ENCODE measurements around the gene PTK7.
"Not testable (repeated sequence)": the region's sequence is repeated elsewhere in the genome, so short reads cannot be mapped to it uniquely, and the experiment has no call there.

PTK7 gene

DNA sequence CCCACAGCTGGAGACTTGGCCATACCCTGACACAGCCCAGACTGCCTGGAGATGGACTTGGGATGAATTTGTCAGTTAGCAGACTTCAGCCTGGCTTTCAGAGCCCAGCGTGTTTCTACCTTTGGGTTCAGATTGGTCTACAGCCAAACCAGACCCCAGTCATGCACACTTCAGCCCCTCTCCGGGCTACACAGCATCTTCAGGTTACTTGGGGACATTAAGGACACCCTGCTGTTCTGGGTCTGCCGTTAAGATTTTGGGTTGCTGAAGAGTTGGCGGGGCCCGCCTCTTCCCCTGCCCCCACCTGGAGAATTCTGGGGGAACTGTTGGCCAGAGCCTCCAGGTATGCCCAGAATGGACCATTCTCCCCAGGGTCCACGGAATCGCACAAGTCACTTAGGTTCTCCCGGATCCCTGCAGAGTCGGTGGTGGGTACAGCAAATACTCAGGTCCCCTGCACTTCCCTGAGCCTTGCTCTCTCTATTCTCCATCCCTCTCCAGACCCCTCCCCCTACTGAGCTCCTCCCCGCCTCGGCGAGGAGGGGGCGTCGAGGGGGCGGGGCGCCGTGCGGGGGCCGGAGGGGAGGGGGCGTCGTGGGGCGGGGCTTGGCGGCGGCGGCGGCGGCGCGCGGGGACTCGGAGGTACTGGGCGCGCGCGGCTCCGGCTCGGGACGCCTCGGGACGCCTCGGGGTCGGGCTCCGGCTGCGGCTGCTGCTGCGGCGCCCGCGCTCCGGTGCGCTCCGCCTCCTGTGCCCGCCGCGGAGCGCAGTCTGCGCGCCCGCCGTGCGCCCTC, at the start of gene PTK7:
PTK7 (plus strand) TSS at position 645 of the 794 bp plus-strand sequence. CDS start 175 bp downstream, outside the sequence.
- no peak for DNase-seq (ENCODE audit: low read depth)

DNA sequence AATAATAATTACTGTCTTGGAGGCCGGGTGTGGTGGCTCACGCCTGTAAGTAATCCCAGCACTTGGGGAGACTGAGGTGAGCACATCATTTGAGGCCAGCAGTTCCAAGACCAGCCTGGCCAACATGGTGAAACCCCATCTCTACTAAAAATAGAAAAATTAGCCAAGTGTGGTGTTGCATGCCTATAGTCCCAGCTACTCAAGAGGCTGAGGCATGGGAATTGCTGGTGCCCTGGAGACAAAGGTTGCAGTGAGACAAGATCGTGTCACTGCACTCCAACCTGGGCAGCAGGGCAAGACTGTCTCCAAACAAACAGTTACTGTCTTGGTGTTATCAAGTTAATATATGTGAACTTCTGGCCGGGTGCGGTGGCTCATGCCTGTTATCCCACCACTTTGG, 49.7 kb upstream of the PTK7 start:
- DNase-seq (ENCODE audit: low read depth): no peak

- DNase-seq (ENCODE audit: low read depth): no peak
These were observed 47.0 kb upstream of the PTK7 start for GRCh38 chr6:43029120-43029519.

DNA sequence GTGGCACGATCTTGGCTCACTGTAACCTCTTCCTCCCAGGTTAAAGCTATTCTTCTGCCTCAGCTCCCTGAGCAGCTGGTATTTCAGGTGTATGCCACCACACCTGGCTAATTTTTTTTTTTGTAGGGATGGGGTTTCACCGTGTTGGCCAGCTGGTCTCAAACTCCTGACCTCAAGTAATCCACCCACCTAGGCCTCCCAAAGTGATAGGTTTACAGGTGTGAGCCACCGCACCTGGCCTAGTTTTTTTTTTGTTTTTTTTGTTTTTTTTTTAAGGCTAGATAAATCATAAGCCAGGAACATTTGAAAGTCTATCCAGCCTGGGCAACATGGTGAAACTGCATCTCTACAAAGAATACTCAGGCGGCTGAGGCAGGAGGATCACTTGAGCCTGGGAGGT, 43.8 kb upstream of the PTK7 start:
- no peak for DNase-seq (ENCODE audit: low read depth)

GRCh38 chr6:43033496-43034189, 42.5 kb upstream of the PTK7 start:
- no peak for DNase-seq (ENCODE audit: low read depth)

DNA sequence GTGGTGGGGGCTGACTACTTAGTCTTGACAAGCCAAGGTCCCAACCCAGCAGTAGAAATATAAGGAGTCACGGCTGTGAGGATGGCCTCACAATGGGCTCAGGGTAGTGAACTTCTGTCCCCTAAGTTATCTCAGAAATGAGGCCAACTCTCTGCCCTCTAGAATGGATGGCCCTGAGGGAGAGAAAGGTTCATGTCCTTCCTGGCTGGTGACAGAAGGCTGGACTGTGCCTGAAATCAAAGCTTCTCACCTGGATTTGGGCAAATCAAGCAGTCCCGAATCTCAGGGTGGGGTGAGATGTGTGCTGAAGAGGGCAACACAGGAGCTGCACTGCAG, 42.0 kb upstream of the PTK7 start:
- DNase-seq (ENCODE audit: low read depth): no peak

- DNase-seq (ENCODE audit: low read depth): no peak
These were observed 40.5 kb upstream of the PTK7 start for GRCh38 chr6:43035495-43036194.

DNA sequence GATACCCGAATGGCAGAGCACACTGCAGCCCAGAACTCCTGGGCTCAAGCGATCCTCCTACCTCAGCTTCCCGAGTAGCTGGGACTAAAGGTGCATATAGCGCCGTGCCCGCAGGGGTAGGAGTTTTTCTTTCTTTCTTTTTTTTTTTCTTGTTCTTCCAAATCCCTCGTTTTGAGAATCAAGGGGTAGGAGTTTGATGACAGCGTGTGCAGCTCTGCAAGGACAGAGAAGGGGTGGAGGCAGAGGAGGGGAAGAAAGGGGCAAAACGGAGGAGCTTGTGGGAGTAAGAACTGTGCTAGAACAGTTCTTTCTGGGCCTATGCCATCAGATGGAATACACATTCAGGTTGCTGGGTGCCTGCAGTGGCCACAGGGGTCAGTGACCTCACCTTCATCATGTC, 39.4 kb upstream of the PTK7 start:
- no peak for DNase-seq (ENCODE audit: low read depth)

DNA sequence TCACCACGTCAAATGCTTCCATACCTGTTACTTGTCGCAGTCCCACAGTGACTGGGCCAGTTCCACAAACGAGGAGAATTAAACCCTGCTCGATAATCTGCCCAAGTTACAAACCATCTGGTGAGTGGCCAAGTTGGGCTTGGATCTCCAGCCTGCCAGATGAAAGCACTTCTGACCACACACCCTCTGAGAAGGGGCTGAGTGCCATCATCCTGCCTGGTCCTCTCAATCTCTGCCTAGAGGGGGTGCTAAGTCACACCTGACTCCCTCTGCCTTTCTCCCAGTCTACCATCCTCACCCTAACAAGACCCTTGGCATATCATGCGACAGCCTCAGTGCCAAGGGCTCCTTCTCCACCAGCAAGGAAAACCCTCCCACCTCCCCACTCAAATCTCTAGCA, 38.9 kb upstream of the PTK7 start:
- DNase-seq (ENCODE audit: low read depth): no peak

- DNase-seq (ENCODE audit: low read depth): no peak
These were observed 38.4 kb upstream of the PTK7 start for GRCh38 chr6:43037706-43038105.

GRCh38 chr6:43038727-43039126, 37.4 kb upstream of the PTK7 start:
- DNase-seq (ENCODE audit: low read depth): no peak

- no peak for DNase-seq (ENCODE audit: low read depth)
These were observed 35.4 kb upstream of the PTK7 start for GRCh38 chr6:43040542-43041257.

GRCh38 chr6:43041475-43041874, 34.6 kb upstream of the PTK7 start:
- DNase-seq (ENCODE audit: low read depth): not testable (repeated sequence)

- DNase-seq (ENCODE audit: low read depth): no peak
These were observed 32.8 kb upstream of the PTK7 start for GRCh38 chr6:43043310-43043709.

GRCh38 chr6:43045371-43045930, 30.7 kb upstream of the PTK7 start:
- no peak for DNase-seq (ENCODE audit: low read depth)

- DNase-seq (ENCODE audit: low read depth): no peak
These were observed 28.1 kb upstream of the PTK7 start for GRCh38 chr6:43047998-43048397.

DNA sequence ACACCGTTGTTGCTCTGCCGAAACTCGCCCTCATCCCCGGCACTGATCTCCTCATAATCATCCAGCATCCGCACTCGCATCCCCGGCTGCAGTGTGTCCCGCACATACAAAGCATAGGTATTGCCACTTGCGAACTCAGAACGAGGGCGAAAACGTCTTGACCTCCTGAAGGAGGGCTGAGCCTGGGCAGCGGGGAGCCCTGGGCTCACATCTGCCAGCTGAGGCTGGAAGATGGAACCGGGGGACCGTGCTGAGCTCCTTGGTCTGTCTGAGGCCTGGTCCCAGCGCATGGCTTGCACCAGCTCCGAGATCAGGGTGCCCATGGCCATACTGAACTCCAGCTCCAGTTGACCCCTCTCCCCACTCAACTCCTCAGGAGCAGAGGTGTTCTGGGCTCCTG, 25.1 kb upstream of the PTK7 start:
- no peak for DNase-seq (ENCODE audit: low read depth)

DNA sequence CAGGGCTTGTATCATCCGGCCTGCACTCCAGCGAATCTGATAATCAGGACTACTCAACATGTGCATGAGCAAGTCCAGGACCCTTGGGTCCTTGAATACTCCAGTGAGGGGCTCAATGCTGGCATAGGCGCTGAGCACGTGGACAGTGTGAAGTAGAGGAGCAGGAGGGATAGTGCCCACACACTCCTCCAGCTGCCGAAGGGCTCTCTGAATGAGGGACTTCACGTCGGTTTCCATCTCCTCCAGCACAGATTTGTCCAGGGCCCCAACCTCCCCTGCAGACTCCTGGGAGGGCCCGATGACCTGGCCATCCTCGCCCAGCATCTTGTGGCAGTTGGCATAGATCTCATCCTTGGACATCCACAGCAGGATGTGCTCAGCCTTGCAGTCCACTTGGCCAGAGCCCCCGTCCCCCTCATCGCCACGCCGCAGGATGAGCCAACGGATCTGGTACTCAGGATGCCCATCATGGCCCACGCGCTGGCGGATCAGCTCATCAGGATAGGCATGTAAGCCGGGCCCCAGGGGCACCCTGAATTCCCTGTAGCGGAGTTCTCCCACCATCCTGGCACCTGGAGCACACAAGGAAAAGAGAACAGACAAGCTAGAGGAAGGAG, 23.8 kb upstream of the PTK7 start:
- no peak for DNase-seq (ENCODE audit: low read depth)

GRCh38 chr6:43052842-43053544, 23.1 kb upstream of the PTK7 start:
- DNase-seq (ENCODE audit: low read depth): no peak

- peak; percentile 79 for DNase-seq (ENCODE audit: low read depth)
These were observed 22.4 kb upstream of the PTK7 start, which contains the start of gene CUL7 for GRCh38 chr6:43053545-43054205. TSS of gene CUL7 (minus strand) at chr6:43053851. CDS start at chr6:43052788, 1,063 bp downstream.
